Activated CD4-positive, alpha-beta T cell treated with anti-CD3 and anti-CD28 coated beads, Interleukin-2, amount 50 U/mL, for 24 hours (primary cell): ENCODE data around the gene CD244.
"Not testable (repeated sequence)": the region's sequence is repeated elsewhere in the genome, so short reads cannot be mapped to it uniquely, and the experiment has no call there.

ENCODE experiments used
- DNase-seq, 2 donors: peaks; one replicate each; pipeline ENCODE4 v3.0.0-alpha.2; 2020; ENCODE audit warnings: low read depth in 1 of 2, low spot score in 1 of 2

Gene CD244

GRCh38 chr1:160782988-160783765, 79.5 kb downstream of the CD244 start:
- not testable (repeated sequence) for DNase-seq

DNA sequence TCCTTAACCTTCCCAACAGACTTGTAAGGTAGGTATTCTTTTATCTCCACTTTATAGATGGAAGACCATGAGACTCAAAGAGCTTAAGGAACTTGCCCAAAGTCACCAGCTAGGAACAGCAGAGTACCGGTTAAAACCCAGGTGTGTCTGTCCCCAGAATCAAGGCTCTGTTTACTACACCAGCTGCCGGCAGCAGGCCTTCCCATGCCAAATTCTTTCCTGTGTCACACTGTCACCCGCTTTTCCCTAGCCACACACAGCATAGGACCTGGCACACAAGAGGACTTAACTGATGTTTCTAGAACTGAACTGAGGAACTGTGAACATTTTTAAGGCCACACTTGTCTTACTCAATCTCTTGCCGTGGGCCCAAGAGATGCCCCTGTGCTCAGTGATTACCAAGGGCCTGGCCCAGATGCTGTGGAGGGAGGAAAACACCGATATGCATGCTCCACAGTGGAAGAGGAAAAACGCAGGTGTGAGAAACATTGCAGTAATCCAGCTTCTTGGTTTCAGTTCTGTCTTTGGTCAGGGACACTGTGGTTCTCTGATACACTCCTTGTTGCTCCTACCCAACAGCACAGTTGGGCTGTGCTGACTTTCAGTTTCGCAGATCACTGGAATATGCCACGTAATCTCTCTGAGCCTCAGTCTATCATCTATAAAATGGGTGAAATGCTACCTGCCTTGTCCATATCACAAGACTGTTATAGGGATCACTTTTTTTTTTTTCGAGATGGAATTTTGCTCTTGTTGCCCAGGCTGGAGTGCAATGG, 80.6 kb downstream of the CD244 start:
- no peak for DNase-seq

GRCh38 chr1:160781186-160781766, 81.4 kb downstream of the CD244 start:
- DNase-seq = no peak

DNA sequence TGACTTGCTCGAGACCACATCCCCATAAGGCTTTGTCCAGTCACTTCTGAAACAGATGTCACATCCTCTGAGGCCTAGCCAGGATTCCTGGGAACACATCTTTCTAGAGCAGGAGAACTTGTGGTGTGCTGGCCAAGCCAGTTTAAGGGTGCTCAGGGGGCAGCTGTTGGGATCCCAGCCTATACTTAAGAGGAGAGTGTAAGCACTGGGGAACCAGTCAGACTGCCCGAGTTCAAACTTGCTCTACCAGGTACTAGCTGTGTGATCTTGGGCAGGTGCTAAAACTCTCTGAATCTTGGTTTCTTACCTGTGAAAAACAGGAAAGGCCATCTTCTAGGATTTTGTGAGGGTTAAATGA, 82.3 kb downstream of the CD244 start:
- DNase-seq = no peak
